D341Med (cell line): ENCODE results near the gene TMEM63C.

ENCODE experiments used
- DNase-seq: peaks from one replicate; pipeline ENCODE4 v3.0.0; 2012; ENCODE audit warnings: low spot score

TMEM63C gene, protein sequence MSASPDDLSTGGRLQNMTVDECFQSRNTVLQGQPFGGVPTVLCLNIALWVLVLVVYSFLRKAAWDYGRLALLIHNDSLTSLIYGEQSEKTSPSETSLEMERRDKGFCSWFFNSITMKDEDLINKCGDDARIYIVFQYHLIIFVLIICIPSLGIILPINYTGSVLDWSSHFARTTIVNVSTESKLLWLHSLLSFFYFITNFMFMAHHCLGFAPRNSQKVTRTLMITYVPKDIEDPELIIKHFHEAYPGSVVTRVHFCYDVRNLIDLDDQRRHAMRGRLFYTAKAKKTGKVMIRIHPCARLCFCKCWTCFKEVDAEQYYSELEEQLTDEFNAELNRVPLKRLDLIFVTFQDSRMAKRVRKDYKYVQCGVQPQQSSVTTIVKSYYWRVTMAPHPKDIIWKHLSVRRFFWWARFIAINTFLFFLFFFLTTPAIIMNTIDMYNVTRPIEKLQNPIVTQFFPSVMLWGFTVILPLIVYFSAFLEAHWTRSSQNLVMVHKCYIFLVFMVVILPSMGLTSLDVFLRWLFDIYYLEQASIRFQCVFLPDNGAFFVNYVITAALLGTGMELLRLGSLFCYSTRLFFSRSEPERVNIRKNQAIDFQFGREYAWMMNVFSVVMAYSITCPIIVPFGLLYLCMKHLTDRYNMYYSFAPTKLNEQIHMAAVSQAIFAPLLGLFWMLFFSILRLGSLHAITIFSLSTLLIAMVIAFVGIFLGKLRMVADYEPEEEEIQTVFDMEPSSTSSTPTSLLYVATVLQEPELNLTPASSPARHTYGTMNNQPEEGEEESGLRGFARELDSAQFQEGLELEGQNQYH

DNA sequence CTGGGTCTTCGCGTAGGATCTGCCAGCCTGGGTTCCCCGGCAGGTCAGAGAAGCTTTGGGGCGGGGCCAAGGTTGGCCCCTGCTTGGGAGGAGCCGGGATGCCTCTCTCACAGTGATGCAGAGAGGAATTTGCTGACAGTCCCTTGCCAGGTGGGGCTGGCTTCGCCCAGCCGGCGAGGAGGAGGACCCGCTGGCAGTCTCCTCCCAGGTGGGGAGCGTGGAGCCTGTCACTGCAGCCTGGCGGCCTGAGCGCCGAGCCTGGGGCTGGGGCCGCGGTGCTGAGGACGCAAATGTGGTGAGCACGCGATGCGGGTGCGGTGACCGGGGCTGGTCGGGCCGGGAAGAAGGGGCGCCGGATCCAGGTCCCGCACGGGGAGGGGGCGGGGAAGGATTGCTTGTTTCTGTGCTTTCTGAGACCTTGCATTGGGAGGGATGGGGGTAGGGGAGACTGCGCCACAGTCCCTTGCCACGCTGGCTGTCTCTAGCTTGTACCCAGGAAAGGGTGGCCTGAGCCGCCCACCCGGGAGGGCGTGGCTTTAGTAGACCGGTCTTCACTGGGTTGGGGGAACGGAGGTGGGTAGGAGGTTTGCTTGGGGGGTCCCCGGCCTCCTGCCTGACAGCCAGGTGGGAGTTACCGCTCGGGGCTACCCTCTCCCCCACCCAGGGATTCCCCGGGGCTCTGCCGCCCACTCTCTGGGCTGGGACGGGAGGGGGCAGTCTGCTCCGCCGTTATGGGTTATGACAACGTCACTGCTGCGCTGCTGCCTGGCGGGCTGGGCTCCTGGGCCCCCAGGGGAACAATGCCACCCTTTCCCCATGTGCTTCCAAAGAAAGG, at the start of gene TMEM63C:
TMEM63C (plus strand) TSS at position 196 of the 835 bp plus-strand sequence. CDS start 37,016 bp downstream, outside the sequence.
- peak; percentile 96 for DNase-seq

DNA sequence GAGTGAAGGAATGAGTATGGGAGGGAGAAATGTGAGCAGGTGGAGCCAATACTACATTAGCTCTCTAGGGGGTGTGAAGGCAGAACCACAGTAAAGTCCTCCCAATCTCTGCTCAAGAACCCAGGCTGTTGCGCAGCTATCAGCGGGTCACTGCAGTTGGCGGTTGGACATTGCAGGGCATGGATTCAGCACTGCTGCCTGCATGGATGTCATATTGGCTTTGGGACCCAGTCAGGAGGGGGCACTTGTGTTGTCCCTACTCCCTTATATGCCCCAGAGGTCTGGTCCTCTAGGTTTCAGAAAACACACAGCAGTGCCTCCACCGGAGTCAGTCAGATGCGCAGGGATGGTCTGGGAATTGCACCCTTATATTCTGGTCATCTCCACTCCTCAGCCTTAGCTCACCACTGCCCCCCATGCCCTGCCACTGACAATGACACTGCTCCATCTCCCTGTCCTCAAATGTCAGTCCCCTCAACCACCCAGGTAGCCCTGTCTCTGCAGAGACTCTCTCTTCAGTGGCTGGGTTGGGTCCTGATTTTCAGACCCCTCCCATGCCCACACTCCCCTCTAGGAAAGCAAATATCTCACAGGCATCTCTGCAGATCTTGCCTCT, 49.6 kb upstream of the TMEM63C start:
- no peak for DNase-seq

DNA sequence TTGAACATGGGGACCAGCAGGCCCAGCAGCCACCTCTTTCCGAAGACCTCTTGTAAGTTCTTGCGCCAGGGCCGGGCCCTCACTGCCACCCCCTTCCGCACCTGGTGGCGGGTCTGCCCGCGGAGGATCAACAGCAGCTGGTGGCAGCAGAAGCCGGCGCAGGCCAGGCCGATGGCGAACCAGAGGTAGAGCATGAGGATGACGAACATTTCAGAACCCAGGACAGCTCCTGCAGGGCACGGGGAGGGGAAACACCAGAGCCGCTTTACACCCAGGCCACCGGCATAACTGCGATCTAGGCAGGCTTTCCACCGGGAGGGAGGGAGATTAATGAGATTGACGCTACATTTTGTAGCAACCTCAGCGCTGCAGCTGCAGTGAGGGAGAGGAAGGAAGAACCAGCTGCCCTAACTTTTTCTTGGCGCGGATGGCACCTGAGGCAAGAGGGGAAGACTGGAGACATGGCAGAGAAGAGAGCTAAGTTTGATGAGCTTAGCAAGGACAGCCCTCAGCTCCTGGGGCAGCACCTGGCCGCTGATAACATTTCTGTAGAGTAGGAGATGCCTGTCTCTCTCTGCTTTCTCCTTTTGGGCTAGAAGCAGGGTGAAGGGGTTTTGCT, 47.8 kb upstream of the TMEM63C start:
- DNase-seq, result peak; percentile 49

DNA sequence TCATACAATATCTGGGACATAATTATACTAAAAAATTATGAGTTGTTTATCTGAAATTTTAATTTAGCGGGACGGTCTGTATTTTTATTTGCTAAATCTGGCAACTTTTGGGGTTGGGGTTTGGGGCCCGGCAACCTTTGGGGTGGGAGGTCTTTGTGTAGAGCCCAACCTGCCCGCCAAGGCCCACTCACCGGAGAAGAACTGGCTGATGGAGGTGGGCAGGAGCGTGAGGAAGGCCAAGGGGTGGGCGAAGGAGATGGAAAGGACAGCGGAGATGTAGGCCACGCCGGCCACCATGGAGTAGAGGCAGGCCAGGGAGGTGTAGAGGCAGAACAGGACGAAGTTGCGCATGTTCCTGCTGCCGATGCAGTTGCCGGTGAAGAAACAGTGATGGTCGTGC, 42.6 kb upstream of the TMEM63C start:
- no peak for DNase-seq

DNA sequence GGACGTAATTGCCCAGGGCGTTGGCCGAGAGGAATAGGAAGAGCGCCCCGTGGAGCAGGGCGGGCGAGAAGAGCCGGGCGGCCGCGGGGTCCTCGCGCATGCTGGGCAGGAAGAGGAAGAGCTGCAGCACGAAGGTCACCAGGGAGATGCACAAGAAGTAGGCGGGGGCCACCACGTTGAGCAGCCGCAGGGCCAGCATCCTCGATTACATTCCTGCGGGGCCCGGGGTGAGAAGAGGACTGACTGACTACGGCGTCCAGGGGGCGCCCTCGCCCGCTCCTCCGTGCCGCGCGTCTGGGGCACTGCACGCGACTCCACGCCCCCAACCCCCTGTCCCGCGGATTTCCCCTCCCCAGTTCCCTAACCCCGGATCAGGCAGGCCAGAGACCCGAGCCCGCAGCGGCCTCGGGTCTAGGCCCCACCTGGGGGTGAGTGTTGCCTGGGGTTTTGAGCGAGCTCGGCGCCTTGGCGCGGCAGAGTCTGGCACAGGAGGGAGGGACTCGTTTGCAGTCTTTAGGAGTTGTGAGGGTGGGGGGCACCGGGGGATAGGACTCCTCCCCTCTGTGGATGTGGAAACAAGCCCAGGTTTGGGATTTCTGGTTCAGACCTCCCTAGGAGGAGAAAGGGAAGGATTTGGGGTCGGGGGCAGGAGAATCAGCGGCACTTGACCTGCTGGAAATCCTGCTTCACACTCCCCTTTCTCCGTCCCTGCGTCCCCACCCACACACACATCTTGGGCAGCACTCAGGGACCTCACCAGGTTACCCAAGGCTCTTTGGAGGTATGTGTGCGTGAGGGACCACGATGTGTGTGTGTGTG, 41.8 kb upstream of the TMEM63C start:
- peak; percentile 90 for DNase-seq

DNA sequence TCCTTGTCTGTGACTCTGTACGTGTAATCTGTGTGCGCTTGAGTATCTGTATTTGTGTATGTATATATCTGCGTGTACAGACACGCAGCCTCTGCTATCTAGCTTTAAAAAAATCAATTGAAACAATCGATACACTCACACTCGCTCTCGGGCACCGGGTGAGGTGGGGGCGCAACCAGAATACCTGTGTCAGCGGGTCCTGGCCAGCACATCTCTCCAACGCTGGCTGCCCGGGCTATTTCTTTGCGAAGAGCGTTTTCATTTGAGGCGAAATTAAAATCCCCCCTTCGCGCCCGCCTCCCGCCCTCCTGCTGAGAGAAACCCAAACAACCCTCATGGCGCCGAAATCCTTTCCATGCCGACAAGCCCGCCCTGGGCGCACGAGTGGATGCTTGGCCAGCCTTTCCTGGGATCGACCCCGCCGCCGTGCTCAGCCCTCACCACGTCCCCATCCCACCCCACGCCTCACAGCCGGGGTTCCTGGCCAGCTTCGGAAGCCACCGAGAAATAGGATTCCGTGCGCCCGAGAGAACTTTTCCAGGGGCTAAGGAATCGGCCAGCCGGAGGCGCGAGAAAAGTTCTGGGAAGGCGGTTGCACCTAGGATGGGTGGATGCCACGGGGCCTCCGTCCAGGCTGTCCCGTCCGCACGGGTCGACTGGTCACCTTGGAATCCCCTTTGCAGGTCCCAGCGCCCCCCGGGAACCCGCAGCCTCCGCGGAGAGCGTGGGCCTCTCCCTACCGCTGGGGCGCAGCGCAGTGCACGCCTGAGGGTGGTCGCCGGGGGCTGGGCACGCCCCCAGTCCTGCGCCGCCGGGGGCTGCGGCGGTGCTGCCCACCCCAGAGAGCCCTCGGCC, 41.0 kb upstream of the TMEM63C start:
- peak; percentile 58 for DNase-seq

DNA sequence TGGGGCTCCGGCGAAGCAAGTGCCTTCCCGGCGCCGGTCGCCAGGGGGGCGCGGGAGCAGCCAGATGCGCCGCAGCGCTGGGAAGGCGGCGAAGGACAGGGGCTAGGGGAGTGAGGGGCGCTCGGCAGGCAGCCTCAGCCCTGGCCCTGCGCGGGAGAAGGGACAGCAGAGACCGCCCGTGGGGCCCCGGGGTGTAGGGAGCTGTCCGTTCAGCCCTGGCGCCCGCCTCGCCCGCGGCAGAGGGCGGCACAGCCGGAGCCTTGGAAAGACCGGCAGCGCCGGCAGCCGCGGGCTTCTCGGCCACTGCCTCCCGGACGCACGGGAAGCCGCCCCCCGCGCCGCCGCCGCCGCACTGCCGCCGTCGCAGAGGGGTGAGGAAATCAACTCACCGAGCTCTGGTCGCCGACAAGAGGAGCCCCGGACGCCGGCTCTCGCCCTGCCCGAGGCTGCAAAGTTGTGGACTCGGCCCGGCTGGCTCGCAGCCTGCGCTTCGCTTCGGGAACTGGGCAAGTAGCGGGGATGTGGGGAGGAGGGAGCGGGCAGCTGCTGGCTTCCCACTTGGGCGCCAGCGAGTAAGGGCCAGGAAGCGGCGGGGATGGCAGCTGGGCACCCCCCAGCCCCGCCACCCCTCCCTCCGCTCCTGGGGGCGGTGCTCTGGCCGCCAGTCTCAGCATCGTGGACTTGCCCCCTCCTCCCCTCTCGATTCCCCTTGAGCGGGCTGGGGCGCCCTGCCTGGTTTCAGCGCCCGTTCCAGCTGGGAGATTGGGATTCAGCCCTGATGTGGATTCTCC, 40.2 kb upstream of the TMEM63C start, which contains the start of gene ZDHHC22:
ZDHHC22 (minus strand) TSS at position 578 of the 791 bp plus-strand sequence. CDS start 2,053 bp downstream, outside the sequence.
- peak; percentile 91 for DNase-seq

DNA sequence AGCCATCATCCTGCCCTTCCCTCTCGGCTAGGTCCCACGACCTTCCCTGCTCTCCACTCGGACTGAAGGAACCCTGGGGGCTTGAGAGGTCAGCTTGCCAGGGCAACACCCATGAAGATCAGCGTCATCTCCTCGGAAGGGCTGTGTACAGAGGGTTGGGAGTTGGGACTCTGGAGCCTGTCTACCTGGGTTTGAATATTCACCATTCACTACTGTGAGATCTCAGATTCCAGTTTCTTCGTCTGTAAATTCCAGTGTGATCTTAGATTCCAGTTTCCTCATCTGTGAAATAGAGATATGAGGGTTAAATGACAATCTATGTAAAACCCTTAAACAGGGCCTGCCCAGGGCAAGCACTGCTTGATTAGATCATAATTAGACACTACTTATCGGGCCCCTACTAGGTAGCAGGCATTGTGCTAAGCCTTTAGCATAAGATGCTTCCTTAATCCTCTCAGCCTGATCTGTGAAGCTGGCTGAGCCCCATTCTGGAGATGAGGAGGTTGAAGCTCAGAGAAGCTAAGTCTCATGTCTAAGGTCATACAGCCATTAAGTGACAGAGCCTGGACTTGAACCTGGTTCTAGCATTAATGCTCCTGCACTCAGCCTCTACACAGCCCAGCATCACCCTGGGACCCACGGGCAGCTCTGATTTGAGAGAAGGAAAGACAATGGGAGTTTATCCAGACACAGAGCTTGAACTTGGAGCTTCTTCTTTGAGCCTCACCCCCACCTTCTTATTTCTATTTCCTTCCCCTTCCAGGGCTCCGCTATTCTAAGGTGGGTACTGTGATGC, 39.4 kb upstream of the TMEM63C start:
- DNase-seq, result peak; percentile 78

DNA sequence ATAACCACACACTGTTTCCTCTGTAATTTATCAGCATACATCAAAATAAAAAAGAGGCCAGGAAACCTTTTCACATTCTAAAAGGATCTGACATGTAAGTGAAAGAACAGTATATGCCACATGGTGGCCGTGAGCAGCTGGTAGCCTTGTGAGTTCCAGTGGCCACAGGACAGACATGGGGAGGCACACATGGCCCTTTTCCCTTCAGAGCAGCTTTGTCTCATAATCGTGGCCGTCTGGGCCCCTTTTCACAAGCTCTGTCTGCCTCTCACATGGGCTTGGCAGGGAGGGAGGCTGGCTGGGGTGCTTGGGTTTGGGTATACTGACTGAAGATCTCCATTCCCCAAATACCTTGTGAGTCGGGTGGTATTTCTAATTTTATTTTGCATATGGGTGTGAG, 38.5 kb upstream of the TMEM63C start:
- DNase-seq, result peak; percentile 62

DNA sequence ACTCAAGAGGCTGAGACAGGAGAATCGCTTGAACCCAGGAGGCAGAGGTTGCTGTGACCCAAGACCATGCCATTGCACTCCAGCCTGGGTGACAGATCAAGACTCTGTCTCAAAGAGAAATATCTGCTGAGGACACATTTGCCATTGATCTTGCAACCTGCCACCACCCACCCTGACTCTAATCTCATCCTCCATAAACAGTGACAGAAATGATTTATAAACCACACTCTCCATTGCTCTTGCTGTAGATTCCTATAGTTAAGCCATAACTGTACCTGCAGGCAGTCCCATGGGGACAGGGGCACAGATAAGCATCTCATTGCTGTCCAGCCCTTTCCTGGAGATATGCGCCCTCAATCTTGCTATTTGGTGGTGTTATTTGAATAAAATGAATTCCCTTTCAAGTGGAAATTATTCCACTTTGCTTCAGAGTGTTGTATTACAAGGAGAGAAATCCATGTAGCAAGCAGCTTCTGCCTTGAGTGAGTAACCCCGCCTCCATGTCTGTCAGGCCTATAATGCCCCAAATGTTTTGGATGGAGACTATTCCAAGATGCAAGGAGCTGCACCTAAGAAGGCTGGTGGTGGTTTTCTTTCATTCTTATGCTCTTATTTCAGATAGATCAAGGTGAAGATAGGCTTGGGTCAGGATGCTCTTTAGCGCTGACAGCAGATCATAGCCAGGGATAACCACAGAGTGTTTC, 37.0 kb upstream of the TMEM63C start:
- no peak for DNase-seq

DNA sequence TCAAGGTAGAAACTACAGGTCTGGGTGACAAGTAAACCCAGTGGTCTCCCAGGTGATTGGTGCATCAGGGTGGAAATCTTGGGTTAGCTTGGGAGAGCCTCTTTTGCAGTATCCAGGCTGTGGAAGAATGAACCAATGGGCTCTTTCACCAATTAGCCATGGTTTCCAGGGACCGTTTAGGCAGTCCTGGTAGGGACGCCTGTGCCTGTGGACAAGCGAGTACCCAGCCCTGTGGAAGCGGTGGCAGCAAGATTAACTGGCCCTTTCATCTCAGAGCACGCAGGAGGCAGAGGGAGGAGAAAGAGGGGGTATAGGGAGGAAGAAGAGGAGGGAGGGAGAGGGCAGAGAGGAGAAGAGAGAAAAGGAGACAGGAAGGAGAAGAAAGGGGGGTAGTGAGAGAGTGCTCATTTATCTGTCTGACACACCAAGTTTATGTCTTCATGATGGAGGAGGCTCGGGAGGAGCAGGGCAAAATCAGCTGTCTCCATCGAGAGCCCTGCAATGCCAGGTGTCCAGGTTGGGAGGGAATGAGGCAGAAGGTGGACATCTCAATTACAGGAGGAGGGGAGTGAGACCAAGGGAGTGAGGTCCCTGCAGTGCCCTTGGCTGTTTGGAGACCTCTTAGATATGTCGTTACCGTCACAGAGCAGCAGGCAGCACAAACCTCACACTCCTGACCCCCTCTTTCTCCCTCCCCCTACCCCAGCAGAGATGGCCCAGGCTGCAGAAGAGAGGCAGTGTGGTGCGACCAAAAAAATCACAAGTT, 35.4 kb upstream of the TMEM63C start:
- DNase-seq, result no peak

DNA sequence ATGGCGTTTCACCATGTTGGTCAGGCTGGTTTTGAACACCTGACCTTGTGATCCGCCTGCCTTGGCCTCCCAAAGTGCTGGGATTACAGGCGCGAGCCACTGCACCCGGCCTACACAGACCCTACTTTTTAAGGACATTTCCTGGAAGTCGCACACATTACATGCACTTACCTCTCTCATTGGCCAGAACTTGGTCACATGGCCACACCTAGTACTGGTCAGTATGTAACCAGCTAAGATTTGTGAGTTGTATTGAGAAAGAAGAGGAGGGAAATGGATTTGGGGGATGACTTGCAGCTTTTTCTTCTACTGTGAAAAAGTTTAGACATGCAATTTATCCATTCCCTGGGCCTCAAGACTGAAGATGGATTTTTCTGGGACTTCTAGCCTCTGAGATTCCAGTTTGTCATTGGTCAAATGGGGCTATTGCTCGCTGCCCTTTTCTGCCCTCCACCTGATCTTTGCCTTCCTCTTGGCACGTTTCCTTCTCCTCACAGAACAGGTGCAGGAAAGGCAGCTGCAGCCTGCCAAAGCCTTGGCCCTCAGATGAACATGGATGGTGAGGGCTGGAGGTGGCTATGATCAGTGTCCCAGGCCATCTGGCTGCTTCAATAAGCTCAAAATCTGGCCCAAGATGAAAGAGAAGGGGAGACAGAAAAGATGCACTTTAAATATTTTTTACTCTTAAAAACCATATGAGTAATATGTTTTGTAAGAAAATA, 32.9 kb upstream of the TMEM63C start:
- DNase-seq, result peak; percentile 62

DNA sequence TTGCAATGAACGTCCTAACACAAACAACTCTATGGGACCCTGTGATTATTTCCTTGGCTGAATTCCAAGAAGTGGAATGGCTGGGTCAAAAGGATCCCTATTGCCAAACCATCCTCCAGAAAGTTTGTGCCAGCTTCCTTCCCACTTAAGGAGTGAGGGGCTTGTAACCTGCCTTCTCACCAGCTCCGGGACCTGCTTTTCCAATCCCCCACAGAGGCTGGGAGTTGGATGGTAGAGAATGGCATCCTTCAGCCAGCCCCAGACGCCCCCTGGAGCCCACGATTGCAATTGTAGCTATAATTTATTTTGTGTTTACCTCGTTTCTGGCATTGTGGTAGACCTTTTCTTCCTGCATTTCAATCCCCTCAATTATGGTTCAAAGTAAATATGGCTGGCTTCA, 30.4 kb upstream of the TMEM63C start:
- DNase-seq, result peak; percentile 83

DNA sequence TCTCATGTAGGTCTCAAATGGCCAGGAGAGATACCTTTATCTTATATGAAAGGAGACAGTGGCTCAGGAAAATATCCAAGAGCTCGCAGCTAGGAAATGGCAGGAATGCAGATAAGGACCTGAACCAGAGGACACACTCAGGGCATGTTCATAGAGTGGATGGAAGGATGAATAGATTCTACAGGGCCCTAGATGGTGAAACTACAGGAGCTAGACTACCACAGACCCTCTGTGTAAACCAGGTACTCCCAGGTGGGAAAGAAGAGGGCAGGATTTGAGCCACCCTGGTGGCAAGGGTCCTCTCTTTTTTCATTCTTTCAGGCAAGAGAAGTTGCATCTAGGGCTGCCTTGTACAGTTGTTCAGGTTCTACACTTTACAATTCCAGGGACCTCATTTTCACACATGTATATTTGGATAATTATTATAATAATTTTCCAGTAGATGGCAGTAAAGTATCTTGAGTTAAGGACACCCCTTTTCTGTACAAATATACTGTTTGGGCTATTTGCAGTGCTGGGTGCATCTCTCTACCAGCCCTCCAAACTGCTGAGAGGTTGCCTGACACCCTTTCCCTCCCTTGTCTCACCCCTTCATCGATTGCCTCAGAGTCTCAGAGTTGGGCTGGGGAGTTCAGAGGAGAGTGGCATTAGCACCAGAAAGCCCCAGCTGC, 29.5 kb upstream of the TMEM63C start:
- peak; percentile 60 for DNase-seq

DNA sequence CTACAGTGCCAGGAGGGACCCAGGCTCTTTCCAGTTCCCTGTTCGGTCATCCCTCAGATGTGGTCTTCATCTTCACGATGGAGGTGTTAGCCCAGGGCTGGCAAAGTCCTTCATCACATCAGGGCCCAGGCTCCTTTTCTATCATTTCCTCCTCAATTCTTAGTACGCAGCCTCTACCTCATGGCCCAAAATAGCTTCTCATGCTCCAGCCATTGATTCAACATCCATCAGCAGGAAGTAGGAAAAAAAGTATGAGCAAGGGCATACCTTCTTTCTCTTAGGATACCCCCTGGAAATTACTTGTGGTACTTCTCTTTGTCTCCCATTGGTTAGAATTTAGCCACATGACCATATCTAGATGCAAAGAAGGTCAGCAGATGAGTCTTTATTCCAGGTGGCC, 27.8 kb upstream of the TMEM63C start:
- DNase-seq, result no peak
